ENCODE data around the gene GOLGA7B.
"Not testable (repeated sequence)": the region's sequence is repeated elsewhere in the genome, so short reads cannot be mapped to it uniquely, and the experiment has no call there.

GOLGA7B gene

DNA sequence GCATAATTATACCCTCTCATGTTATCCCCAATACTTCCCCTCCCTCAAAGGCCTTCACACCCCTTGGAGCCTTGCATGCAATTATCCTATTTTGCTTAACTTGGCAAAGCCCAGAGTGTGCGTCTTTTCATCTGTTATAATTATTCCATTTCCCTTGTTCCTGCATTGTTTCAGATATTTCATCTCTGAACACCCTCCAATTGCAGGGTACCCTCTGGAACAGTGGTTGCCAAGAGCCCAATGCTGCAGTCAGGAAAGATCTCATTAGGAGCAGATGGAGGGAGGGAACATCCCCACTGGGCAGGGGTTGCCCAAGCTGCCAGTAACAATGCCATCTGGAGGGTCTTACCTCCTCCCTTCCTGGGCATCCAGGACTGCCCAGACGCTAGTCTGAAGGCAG is 18.4 kb upstream of the GOLGA7B start:
- Mint-ChIP-seq H3K27me3 (ENCODE audit: low read depth, poor library complexity) (peaks cover 66% of the 10 kb centered on the region), H3K36me3 (ENCODE audit: low read depth) (no peaks in the 10 kb centered on the region), H3K27ac (no peak overlapping the region), H3K4me3 (no peak overlapping the region), H3K4me1 (no peaks in the 10 kb centered on the region), H3K9me3 (peaks cover 2% of the 10 kb centered on the region)
- no peak for DNase-seq
- TF ChIP-seq, protein P1, sequence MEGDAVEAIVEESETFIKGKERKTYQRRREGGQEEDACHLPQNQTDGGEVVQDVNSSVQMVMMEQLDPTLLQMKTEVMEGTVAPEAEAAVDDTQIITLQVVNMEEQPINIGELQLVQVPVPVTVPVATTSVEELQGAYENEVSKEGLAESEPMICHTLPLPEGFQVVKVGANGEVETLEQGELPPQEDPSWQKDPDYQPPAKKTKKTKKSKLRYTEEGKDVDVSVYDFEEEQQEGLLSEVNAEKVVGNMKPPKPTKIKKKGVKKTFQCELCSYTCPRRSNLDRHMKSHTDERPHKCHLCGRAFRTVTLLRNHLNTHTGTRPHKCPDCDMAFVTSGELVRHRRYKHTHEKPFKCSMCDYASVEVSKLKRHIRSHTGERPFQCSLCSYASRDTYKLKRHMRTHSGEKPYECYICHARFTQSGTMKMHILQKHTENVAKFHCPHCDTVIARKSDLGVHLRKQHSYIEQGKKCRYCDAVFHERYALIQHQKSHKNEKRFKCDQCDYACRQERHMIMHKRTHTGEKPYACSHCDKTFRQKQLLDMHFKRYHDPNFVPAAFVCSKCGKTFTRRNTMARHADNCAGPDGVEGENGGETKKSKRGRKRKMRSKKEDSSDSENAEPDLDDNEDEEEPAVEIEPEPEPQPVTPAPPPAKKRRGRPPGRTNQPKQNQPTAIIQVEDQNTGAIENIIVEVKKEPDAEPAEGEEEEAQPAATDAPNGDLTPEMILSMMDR (IDR thresholded peaks at IDR 0.05), result no peak

DNA sequence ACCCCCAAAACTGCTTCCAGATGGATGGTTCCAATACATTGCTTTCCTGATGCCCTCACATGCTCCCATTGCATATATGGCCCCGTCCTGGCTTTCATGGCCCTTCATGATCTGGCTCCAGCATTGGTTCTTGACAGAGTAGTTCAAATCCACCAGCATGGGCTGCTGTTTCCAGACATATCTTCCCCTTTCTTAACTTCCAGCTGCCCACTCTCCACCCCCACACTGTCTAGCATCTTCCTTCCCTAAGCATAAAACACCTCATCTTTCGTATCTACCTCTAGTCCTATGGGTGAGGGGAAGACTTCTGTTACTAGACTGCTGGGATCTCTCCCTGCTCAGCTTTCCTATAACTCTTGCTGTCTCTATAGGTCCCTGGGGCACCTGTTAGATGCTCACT is 13.2 kb upstream of the GOLGA7B start:
- TF ChIP-seq, protein P1 (IDR thresholded peaks at IDR 0.05), result no peak
- DNase-seq, result no peak
- Mint-ChIP-seq H3K4me1 (no peaks in the 10 kb centered on the region), H3K9me3 (peaks cover 20% of the 10 kb centered on the region), H3K27me3 (ENCODE audit: low read depth, poor library complexity) (peaks cover 63% of the 10 kb centered on the region), H3K36me3 (ENCODE audit: low read depth) (no peaks in the 10 kb centered on the region), H3K4me3 (no peak overlapping the region), H3K27ac (no peak overlapping the region)

DNA sequence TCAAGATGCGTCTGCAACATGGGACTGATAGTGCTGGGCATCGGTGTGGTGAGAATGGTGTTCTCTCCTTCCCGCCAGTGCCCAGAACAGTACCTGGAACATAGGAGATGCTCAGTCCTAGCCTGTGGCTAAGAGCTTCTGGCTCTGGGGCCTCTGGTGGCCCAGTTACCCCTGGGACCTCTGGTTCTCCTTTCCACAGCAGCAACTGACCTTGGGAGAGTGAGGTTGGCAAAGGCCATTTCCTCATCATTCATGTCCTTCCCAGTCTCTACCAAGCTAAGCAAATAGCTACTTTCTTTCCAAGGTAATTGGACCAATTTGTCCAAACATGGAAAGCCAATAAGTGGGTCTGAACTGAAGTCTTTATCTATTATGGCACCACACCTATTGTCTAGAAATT is 11.6 kb upstream of the GOLGA7B start:
- H3K4me3 Mint-ChIP-seq, result no peak overlapping the region
- H3K9me3 Mint-ChIP-seq, result peaks cover 24% of the 10 kb centered on the region
- TF ChIP-seq, protein P1 (IDR thresholded peaks at IDR 0.05), result no peak
- no peak for DNase-seq
- no peak overlapping the region for H3K27ac Mint-ChIP-seq
- H3K27me3 Mint-ChIP-seq (ENCODE audit: low read depth, poor library complexity), result peaks cover 53% of the 10 kb centered on the region
- no peaks in the 10 kb centered on the region for H3K36me3 Mint-ChIP-seq (ENCODE audit: low read depth)
- no peaks in the 10 kb centered on the region for H3K4me1 Mint-ChIP-seq

DNA sequence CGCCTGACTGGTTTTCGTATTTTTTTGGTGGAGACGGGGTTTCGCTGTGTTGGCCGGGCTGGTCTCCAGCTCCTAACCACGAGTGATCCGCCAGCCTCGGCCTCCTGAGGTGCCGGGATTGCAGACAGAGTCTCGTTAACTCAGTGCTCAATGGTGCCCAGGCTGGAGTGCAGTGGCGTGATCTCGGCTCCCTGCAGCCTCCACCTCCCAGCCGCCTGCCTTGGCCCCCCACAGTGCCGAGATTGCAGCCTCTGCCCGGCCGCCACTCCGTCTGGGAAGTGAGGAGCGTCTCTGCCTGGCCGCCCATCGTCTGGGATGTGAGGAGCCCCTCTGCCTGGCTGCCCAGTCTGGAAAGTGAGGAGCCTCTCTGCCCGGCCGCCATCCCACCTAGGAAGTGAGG is 8.5 kb upstream of the GOLGA7B start:
- not testable (repeated sequence) for H3K27ac Mint-ChIP-seq; H3K4me1 Mint-ChIP-seq; DNase-seq; H3K36me3 Mint-ChIP-seq (ENCODE audit: low read depth); H3K4me3 Mint-ChIP-seq
- Mint-ChIP-seq H3K9me3 (peaks cover 23% of the 10 kb centered on the region), H3K27me3 (ENCODE audit: low read depth, poor library complexity) (peaks cover 27% of the 10 kb centered on the region)

DNA sequence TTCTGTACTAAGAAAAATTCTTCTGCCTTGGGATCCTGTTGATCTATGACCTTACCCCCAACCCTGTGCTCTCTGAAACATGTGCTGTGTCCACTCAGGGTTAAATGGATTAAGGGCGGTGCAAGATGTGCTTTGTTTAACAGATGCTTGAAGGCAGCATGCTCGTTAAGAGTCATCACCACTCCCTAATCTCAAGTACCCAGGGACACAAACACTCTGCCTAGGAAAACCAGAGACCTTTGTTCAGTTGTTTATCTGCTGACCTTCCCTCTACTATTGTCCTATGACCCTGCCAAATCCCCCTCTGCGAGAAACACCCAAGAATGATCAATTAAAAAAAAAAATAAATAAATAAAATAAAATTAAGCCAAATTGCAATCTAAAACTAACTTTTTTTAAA is 7.5 kb upstream of the GOLGA7B start:
- not testable (repeated sequence) for H3K4me3 Mint-ChIP-seq; H3K27ac Mint-ChIP-seq; H3K4me1 Mint-ChIP-seq; DNase-seq; H3K36me3 Mint-ChIP-seq (ENCODE audit: low read depth)
- peaks cover 21% of the 10 kb centered on the region for H3K27me3 Mint-ChIP-seq (ENCODE audit: low read depth, poor library complexity)
- H3K9me3 Mint-ChIP-seq, result peaks cover 17% of the 10 kb centered on the region

DNA sequence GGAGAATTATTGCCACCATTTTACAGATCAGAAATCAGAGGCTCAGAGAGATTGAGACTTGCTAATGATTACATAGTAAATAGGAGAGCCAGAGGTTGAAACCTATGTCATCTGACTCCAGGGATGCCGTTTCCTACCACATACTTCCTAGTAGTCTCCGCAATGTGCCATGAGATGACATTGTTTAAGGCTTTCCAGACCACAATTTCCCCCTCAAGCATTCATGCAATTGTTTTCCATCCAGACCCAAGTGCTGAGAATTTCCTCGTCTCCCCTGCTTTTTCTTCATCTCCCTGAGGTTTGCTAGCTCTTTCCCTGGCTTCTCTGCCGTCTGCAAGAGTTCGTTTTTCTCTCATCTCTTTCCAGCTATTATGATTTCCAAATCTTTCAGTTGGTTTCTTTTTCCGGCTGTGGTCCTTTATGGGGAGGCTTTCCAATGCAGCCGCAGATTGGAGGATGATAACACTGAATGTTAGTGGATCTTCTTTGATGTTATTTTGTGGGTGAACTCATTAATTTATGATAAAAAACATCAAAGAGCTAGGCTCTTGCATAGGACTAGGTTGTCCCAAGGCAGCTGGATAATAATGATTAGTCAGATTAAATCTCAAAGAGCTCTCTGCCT is 6.9 kb upstream of the GOLGA7B start:
- H3K27me3 Mint-ChIP-seq (ENCODE audit: low read depth, poor library complexity), result peaks cover 19% of the 10 kb centered on the region
- H3K4me3 Mint-ChIP-seq, result no peak overlapping the region
- H3K36me3 Mint-ChIP-seq (ENCODE audit: low read depth), result no peaks in the 10 kb centered on the region
- H3K4me1 Mint-ChIP-seq, result no peaks in the 10 kb centered on the region
- peaks cover 17% of the 10 kb centered on the region for H3K9me3 Mint-ChIP-seq
- H3K27ac Mint-ChIP-seq, result no peak overlapping the region
- TF ChIP-seq, protein P1 (IDR thresholded peaks at IDR 0.05), result no peak
- no peak for DNase-seq

DNA sequence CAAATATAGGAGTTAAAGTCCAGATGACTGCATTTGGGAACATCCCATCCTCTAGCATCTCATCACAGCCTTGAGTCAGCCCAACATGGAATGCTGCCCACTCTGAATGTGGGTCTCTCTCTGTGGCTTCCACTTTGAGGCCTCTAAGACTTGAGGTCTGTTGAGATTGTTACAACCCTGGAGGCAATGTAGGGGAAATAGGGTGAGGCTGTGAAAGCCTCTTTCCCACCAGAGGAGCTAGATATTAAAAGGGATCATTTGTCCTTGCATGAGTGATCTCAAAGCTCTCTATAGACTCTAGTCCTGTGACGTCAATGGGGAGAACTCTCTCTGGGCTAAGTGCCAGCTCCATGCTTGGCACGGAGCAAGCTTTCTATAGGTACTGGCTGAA is 6.4 kb upstream of the GOLGA7B start:
- no peaks in the 10 kb centered on the region for H3K36me3 Mint-ChIP-seq (ENCODE audit: low read depth)
- TF ChIP-seq, protein P1 (IDR thresholded peaks at IDR 0.05), result no peak
- peaks cover 18% of the 10 kb centered on the region for H3K27me3 Mint-ChIP-seq (ENCODE audit: low read depth, poor library complexity)
- no peak for DNase-seq
- H3K27ac Mint-ChIP-seq, result no peak overlapping the region
- no peak overlapping the region for H3K4me3 Mint-ChIP-seq
- no peaks in the 10 kb centered on the region for H3K4me1 Mint-ChIP-seq
- H3K9me3 Mint-ChIP-seq, result peaks cover 17% of the 10 kb centered on the region

DNA sequence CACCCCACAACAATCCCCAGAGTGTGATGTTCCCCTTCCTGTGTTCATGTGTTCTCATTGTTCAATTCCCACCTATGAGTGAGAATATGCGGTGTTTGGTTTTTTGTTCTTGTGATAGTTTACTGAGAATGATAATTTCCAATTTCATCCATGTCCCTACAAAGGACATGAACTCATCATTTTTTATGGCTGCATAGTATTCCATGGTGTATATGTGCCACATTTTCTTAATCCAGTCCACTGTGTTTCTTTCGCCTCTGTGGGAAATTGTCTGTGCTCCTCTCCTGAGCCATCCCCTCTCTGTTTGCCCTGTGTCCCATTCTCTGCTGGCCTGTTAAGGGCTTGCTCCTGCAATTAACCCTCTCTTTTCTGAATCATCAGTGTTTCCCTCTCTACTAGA is 5.7 kb upstream of the GOLGA7B start:
- not testable (repeated sequence) for H3K4me3 Mint-ChIP-seq; H3K36me3 Mint-ChIP-seq (ENCODE audit: low read depth); H3K4me1 Mint-ChIP-seq; DNase-seq; H3K27ac Mint-ChIP-seq
- peaks cover 12% of the 10 kb centered on the region for H3K27me3 Mint-ChIP-seq (ENCODE audit: low read depth, poor library complexity)
- peaks cover 17% of the 10 kb centered on the region for H3K9me3 Mint-ChIP-seq

Data from nephron progenitor cell (in vitro differentiated cells).